Neural progenitor cell (in vitro differentiated cells): ENCODE measurements around the gene NES.

ENCODE experiments used
- EZH2 ChIP-seq: fragments of 200-600 bp; sonication (generic); IDR thresholded peaks from 2 replicates; pipeline ENCODE4 v1.6.1; 2017; ENCODE audit warnings: antibody characterized with exemption, mild to moderate bottlenecking, moderate library complexity
- EZH2phosphoT487 ChIP-seq: fragments of 200-600 bp; sonication (generic); IDR thresholded peaks from 2 replicates; pipeline ENCODE4 v1.6.1; 2017; ENCODE audit warnings: antibody characterized with exemption
- TF ChIP-seq, protein P1 (sequence below): fragments of 200-600 bp; sonication (generic); IDR thresholded peaks from 2 replicates; pipeline ENCODE4 v1.5.1; 2017; ENCODE audit warnings: antibody characterized with exemption, mild to moderate bottlenecking

DNA sequence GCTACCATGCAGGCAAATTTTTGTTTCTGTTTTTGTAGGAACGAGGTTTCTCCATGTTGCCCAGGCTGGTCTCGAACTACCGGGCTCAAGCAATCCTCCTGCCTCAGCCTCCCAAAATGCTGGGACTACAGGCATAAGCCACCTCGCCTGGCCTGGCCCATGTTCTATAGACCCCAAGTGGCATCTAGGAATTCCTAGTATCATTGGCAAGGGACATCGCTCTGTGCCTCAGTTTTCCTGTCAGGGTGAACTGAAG lies 14.5 kb downstream of the NES start:
- TF ChIP-seq, protein P1, sequence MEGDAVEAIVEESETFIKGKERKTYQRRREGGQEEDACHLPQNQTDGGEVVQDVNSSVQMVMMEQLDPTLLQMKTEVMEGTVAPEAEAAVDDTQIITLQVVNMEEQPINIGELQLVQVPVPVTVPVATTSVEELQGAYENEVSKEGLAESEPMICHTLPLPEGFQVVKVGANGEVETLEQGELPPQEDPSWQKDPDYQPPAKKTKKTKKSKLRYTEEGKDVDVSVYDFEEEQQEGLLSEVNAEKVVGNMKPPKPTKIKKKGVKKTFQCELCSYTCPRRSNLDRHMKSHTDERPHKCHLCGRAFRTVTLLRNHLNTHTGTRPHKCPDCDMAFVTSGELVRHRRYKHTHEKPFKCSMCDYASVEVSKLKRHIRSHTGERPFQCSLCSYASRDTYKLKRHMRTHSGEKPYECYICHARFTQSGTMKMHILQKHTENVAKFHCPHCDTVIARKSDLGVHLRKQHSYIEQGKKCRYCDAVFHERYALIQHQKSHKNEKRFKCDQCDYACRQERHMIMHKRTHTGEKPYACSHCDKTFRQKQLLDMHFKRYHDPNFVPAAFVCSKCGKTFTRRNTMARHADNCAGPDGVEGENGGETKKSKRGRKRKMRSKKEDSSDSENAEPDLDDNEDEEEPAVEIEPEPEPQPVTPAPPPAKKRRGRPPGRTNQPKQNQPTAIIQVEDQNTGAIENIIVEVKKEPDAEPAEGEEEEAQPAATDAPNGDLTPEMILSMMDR, result no peak
- TF ChIP-seq EZH2 (no peak), EZH2phosphoT487 (no peak)
